Activated T-helper 1 cell treated with Interleukin-2 at 50 U/mL for 16 hours (primary cell): ENCODE results near the gene ROBO4.

Source experiments
- DNase-seq: peaks from one replicate; pipeline ENCODE4 v3.0.0-alpha.2; 2020; ENCODE audit warnings: low read depth

The ROBO4 gene

GRCh38 chr11:124872741-124873140 is 24.9 kb downstream of the ROBO4 start:
- no peak for DNase-seq

GRCh38 chr11:124872280-124872679 is 25.4 kb downstream of the ROBO4 start:
- DNase-seq: no peak

GRCh38 chr11:124870430-124870829 is 27.2 kb downstream of the ROBO4 start:
- DNase-seq: no peak

- no peak for DNase-seq
Observed at GRCh38 chr11:124869856-124870387, 27.7 kb downstream of the ROBO4 start.

- DNase-seq: no peak
Observed at GRCh38 chr11:124869331-124869730, 28.3 kb downstream of the ROBO4 start.

GRCh38 chr11:124868331-124869274 is 29.1 kb downstream of the ROBO4 start:
- DNase-seq: no peak

- no peak for DNase-seq
Observed at GRCh38 chr11:124867700-124868099, 30.0 kb downstream of the ROBO4 start.

GRCh38 chr11:124865902-124866851 is 31.5 kb downstream of the ROBO4 start:
- peak; percentile 22 for DNase-seq

- no peak for DNase-seq
Observed at GRCh38 chr11:124865181-124865901, 32.3 kb downstream of the ROBO4 start, which contains the start of gene ROBO3. Gene ROBO3, plus strand, starts transcription at chr11:124865432. Its CDS starts 146 bp downstream, at chr11:124865578.

GRCh38 chr11:124864892-124865180 is 32.8 kb downstream of the ROBO4 start:
- DNase-seq: no peak

- DNase-seq: no peak
Observed at GRCh38 chr11:124864176-124864891, 33.3 kb downstream of the ROBO4 start.

GRCh38 chr11:124863826-124864165 is 33.9 kb downstream of the ROBO4 start:
- DNase-seq: no peak

- no peak for DNase-seq
Observed at GRCh38 chr11:124863137-124863825, 34.4 kb downstream of the ROBO4 start.

GRCh38 chr11:124861670-124862069 is 36.0 kb downstream of the ROBO4 start:
- no peak for DNase-seq

GRCh38 chr11:124859171-124859570 is 38.5 kb downstream of the ROBO4 start:
- no peak for DNase-seq

GRCh38 chr11:124846070-124846673 is 51.5 kb downstream of the ROBO4 start:
- DNase-seq: no peak

GRCh38 chr11:124844664-124845079 is 53.0 kb downstream of the ROBO4 start:
- DNase-seq: no peak

- DNase-seq: no peak
Observed at GRCh38 chr11:124843616-124843910, 54.1 kb downstream of the ROBO4 start.

- DNase-seq: no peak
Observed at GRCh38 chr11:124842305-124842704, 55.4 kb downstream of the ROBO4 start.

GRCh38 chr11:124841840-124842239 is 55.8 kb downstream of the ROBO4 start:
- DNase-seq: no peak
